Mucosa of descending colon (tissue), 3 donors: ENCODE measurements around the gene CNTRL. TPM values are rescaled to one million over a fixed set of nuclear protein-coding genes. Genes with fewer than 3 reads are reported as not detected.
A peak's percentile ranks its signal among the peaks of the same experiment; 100 is the strongest.

Experiments
- ATAC-seq: fragments of 200-7000 bp; cut with Tn5 transposase; one replicate; pipeline ENCODE4 v1.9.1; 2020; ENCODE audit warnings: mild to moderate bottlenecking, moderate library complexity
- DNase-seq, 3 donors: peaks; one replicate each; pipeline ENCODE4 v3.0.0-alpha.2; 2020
- H3K36me3 ChIP-seq: fragments of 200-600 bp; one replicate; pipeline ENCODE4 v1.8.0; 2021; ENCODE audit warnings: low read depth, mild to moderate bottlenecking
- H3K4me1 ChIP-seq: fragments of 200-600 bp; one replicate; pipeline ENCODE4 v1.8.0; 2021; ENCODE audit warnings: low read depth, mild to moderate bottlenecking
- H3K4me3 ChIP-seq: fragments of 200-600 bp; one replicate; pipeline ENCODE4 v1.8.0; 2021; ENCODE audit warnings: mild to moderate bottlenecking
- H3K9me3 ChIP-seq: fragments of 200-600 bp; one replicate; pipeline ENCODE4 v1.8.0; 2021; ENCODE audit warnings: mild to moderate bottlenecking
- intact Hi-C, 2 donors: fragments of 100-400 bp; cut with DNase I in 1 of 2; cut with micrococcal nuclease in 1 of 2; formaldehyde crosslinking; loops; one replicate each; pipeline versions ENCODE4 v1.11.0 to v1.11.1; 2022; cut with DNase I, micrococcal nuclease
- total RNA-seq, 3 donors: library from RNA; stranded (reverse); fragmentation: NEBNext Ultra II Directional in 2 of 3; extraction: Animal tissue kit (Norgen Biotek cat#: 25700) in 2 of 3; gene quantifications; one replicate each; pipeline versions ENCODE4 v1.2.1 to v1.2.4, GENCODE V29; 2021 to 2023
- TF ChIP-seq, protein P1 (sequence below): fragments of 200-600 bp; IDR thresholded peaks from one replicate; pipeline ENCODE4 v1.8.0; 2022; ENCODE audit warnings: antibody characterized with exemption, mild to moderate bottlenecking
- donor health status: DM: no; HTN: no; CAD: no; lungs with moderate emphysema.
- donor health status: DM: no; HTN: no; CAD: no.
- donor health status: DM: no; HTN: yes; CAD: no.

CNTRL gene
- total RNA-seq, 3 donors from 2014 or later, result 9.6 to 12.4 (median 9.7) TPM

DNA sequence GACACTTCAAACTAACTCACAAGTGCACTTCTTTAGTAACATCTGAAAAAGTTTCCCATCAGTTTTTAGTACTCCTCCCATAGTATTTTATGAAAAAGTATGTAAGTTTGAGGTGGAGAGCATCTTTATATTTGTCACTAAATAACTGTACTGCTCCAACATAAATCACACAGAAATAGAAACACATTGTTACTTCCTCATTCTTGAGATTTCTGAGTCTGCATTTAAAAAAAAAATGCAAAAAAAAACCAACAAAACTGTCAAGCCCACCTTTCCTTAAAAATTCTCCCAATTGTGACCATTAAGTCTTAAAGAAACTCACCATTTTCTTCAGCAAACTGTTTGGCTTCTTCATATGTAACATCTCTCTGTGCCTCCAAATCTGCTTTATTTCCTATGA is 108.2 kb downstream of the CNTRL start:
- ATAC-seq, result no peak
- TF ChIP-seq, protein P1, sequence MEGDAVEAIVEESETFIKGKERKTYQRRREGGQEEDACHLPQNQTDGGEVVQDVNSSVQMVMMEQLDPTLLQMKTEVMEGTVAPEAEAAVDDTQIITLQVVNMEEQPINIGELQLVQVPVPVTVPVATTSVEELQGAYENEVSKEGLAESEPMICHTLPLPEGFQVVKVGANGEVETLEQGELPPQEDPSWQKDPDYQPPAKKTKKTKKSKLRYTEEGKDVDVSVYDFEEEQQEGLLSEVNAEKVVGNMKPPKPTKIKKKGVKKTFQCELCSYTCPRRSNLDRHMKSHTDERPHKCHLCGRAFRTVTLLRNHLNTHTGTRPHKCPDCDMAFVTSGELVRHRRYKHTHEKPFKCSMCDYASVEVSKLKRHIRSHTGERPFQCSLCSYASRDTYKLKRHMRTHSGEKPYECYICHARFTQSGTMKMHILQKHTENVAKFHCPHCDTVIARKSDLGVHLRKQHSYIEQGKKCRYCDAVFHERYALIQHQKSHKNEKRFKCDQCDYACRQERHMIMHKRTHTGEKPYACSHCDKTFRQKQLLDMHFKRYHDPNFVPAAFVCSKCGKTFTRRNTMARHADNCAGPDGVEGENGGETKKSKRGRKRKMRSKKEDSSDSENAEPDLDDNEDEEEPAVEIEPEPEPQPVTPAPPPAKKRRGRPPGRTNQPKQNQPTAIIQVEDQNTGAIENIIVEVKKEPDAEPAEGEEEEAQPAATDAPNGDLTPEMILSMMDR, result no peak
- Histone ChIP-seq H3K36me3 (no peaks in the 10 kb centered on the region), H3K4me3 (no peak overlapping the region), H3K9me3 (no peaks in the 10 kb centered on the region), H3K4me1 (peaks cover 4% of the 10 kb centered on the region)
- intact Hi-C loops, result no loop called here
- no peak for DNase-seq

DNA sequence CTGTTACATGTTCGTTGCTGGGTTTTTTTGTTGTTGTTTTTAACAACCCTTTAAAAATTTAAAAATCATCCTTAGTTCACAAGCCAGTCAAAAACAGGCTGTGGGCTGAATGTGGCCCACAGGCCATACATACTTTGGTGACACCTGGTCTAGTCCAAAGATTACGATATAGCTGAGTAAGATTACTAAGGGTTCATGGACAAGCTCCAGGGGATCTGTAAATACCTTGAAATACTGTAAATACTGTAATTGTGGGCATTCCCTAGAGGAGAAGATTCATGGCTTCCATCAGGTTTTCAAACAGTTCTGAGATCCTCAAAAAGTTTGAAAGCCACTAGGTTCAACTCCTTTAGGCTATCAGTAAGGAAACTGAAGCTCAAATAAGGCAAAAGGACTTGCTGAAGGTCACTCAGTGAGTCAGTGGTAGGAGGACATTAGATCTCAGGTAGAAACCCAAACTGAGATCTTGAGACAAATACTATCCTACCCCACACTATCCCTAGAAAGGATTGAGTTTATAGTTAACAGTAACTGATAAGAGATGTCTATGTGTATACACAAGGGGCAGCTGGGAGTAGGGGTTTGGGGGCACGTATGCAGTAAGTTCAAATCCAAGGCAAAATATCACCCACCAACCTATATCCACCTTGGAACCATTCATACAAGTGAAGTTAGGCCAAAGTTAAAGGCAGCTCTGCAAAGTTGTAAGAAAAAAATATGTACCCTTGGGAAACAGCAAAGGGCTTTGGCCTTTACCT is 109.1 kb downstream of the CNTRL start:
- ATAC-seq (no peak), DNase-seq (no peak)
- Histone ChIP-seq H3K9me3 (no peaks in the 10 kb centered on the region), H3K4me3 (no peak overlapping the region), H3K4me1 (peaks cover 4% of the 10 kb centered on the region), H3K36me3 (no peaks in the 10 kb centered on the region)
- intact Hi-C loops, result no loop called here
- TF ChIP-seq, protein P1, result no peak

DNA sequence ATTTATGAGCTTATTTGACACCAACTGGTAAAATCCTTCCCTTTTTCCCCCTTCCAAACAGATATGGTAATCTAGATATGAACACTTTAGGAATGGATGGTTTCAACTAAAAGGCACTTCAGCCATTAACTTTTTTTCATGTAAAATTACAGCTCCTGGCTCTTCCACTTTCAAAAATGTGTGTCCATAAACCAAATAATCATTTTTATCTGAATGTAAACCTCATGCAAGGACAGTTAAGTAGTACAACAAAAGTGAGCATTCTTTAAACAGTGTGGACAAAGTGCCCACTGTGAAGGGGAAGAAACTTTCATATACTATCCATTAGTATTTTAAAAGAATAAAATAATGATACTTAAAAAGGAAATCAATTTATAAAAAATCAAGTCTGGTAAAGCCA is 109.7 kb downstream of the CNTRL start:
- intact Hi-C loops, result no loop called here
- Histone ChIP-seq H3K4me1 (peaks cover 4% of the 10 kb centered on the region), H3K4me3 (no peak overlapping the region), H3K9me3 (no peaks in the 10 kb centered on the region), H3K36me3 (no peaks in the 10 kb centered on the region)
- TF ChIP-seq, protein P1, result no peak
- ATAC-seq (no peak), DNase-seq (no peak)

DNA sequence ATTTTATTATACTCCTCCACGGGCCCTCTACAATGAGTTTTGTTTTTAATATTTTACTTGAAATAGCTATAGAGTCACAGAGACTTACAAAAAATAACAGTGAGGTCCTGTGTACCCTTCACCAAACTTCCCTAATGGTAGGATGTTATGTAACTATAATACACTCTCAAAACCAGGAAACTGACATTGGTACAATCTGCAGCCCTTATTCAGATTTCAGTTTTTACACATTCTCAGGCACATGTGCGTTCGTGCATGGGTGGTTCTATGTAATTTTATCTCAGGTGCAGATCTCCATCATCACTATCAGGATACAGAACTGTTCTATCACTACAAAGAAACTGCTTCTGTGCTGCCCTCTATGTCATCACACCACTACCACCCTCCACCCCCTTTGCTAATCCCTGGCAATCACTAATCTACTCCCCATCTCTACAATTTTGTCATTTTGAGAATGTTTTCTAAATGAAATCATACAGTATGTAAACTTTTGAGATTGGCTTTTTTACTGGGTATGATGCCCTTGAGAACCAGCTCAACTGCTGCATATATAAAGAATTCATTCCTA is 110.5 kb downstream of the CNTRL start:
- H3K4me1 ChIP-seq, result peaks cover 4% of the 10 kb centered on the region
- H3K36me3 ChIP-seq, result no peaks in the 10 kb centered on the region
- no peaks in the 10 kb centered on the region for H3K9me3 ChIP-seq
- TF ChIP-seq, protein P1, result no peak
- H3K4me3 ChIP-seq, result no peak overlapping the region
- DNase-seq, result no peak
- intact Hi-C loops, result no loop called here
- ATAC-seq, result peak; percentile 28

DNA sequence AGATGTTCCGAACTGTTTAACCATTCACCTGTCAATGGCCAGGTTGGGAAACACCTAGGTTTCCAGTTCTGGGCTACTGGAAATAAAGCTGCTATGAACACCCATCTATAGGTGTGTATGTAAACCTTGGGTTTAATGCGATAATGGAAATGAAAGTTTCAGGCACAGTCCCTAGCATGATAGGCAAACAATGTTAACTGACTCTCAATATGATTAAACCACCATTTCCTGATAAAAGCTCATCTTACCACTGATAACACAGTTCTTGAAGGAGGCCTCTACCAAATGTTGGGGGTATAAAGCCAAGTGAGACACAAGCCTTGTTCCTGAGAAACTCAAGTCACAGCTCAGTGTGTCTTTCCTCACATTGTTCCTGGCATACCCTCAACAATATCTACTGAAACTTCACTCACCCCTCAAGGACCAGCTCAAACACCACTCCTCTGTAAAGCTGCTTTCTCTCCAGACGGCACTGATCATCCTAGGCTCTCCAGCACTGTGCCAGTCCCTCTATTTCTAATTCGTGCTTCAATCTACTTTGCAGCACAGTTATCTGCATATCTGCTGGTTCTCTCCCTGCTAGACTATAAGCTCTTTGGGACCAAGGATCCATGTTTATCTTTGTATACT is 111.1 kb downstream of the CNTRL start:
- Histone ChIP-seq H3K9me3 (no peaks in the 10 kb centered on the region), H3K4me3 (no peak overlapping the region), H3K36me3 (no peaks in the 10 kb centered on the region), H3K4me1 (peaks cover 6% of the 10 kb centered on the region)
- intact Hi-C loops, result no loop called here
- ATAC-seq, result peak; percentile 21
- TF ChIP-seq, protein P1, result no peak
- DNase-seq, result no peak
